Hepatocyte (in vitro differentiated cells): ENCODE data around the gene KCNJ8.

Experiments
- EZH2 ChIP-seq: fragments of 200-600 bp; sonication (generic); IDR thresholded peaks from 2 replicates; pipeline ENCODE4 v1.6.1; 2016; ENCODE audit warnings: antibody characterized with exemption, mild to moderate bottlenecking, borderline replicate concordance
- EZH2phosphoT487 ChIP-seq: fragments of 200-600 bp; sonication (generic); IDR thresholded peaks from one replicate; pipeline ENCODE4 v1.6.1; 2018; ENCODE audit warnings: antibody characterized with exemption, mild to moderate bottlenecking, low read depth, moderate library complexity; ENCODE audit not compliant: unreplicated experiment, severe bottlenecking
- TF ChIP-seq, protein P1 (sequence below): fragments of 200-600 bp; sonication (generic); IDR thresholded peaks from 2 replicates; pipeline ENCODE4 v1.5.1; 2016; ENCODE audit warnings: antibody characterized with exemption, mild to moderate bottlenecking; ENCODE audit not compliant: poor library complexity

DNA sequence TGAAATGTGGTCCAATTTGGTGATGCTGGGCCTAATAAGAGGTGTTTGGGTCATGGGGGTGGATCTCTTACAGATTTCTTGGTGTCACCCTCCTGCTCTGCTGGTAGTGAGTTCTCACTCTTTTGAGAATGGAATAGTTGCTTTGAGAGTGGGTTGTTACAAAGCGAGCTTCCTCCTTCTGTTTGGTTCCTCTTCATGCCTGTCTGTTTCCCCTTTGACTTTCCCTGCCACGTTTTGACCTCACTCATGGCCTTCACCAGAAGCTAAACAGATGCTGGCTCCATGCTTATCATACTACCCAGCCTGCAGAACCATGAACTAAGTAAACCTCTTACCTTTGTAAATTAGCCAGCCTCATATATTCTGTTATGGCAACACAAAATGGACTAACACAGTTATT lies 59.1 kb downstream of the KCNJ8 start:
- TF ChIP-seq, protein P1, sequence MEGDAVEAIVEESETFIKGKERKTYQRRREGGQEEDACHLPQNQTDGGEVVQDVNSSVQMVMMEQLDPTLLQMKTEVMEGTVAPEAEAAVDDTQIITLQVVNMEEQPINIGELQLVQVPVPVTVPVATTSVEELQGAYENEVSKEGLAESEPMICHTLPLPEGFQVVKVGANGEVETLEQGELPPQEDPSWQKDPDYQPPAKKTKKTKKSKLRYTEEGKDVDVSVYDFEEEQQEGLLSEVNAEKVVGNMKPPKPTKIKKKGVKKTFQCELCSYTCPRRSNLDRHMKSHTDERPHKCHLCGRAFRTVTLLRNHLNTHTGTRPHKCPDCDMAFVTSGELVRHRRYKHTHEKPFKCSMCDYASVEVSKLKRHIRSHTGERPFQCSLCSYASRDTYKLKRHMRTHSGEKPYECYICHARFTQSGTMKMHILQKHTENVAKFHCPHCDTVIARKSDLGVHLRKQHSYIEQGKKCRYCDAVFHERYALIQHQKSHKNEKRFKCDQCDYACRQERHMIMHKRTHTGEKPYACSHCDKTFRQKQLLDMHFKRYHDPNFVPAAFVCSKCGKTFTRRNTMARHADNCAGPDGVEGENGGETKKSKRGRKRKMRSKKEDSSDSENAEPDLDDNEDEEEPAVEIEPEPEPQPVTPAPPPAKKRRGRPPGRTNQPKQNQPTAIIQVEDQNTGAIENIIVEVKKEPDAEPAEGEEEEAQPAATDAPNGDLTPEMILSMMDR: no peak
- TF ChIP-seq EZH2 (no peak), EZH2phosphoT487 (no peak)
